Panc1 (cell line): ENCODE measurements around the gene FOXK1. TPM values are rescaled to one million over a fixed set of nuclear protein-coding genes. Genes with fewer than 3 reads are reported as not detected.

Experiments
- ATAC-seq: fragments of 200-7000 bp; cut with Tn5 transposase; 2 replicates; pipeline ENCODE4 v1.9.1; 2020; ENCODE audit warnings: mild to moderate bottlenecking, moderate library complexity
- BruUV-seq: library from RNA; stranded (reverse); fragments of 400-500 nt; replicated peaks from 2 replicates; lab custom pipeline; 2021; lab: Mats Ljungman, UMichigan
- CTCF ChIA-PET: fragments of 300-600 bp; sonication (Branson Sonifier 250); formaldehyde crosslinking; loops from one replicate; lab custom pipeline; 2022; ENCODE audit warnings: antibody characterized with exemption; lab: Charles Lee
- POLR2A ChIA-PET: fragments of 300-600 bp; sonication (Branson Sonifier 250); formaldehyde crosslinking; loops from one replicate; lab custom pipeline; 2022; ENCODE audit warnings: antibody characterized with exemption; lab: Charles Lee
- DNase-seq: peaks from one replicate; pipeline ENCODE4 v3.0.0-alpha.2; 2010; ENCODE audit warnings: low read depth, low spot score
- H3K27ac ChIP-seq: 2 replicates; pipeline ENCODE4 v1.5.1; 2011; ENCODE audit warnings: mild to moderate bottlenecking, low read length, inconsistent platforms
- H3K27me3 ChIP-seq: fragments of 200-500 bp; sonication (Bioruptor generic); 2 replicates; pipeline ENCODE4 v1.6.0; 2014; ENCODE audit warnings: low read length, inconsistent platforms; ENCODE audit not compliant: control insufficient read depth, insufficient read depth
- H3K36me3 ChIP-seq: fragments of 200-500 bp; sonication (Bioruptor generic); 2 replicates; pipeline ENCODE4 v1.5.1; 2014; ENCODE audit warnings: inconsistent platforms, mild to moderate bottlenecking, low read length, moderate library complexity; ENCODE audit not compliant: control insufficient read depth, insufficient read depth
- H3K4me1 ChIP-seq: 2 replicates; pipeline ENCODE4 v1.5.1; 2011; ENCODE audit warnings: inconsistent platforms, mild to moderate bottlenecking, low read length, moderate library complexity; ENCODE audit not compliant: control insufficient read depth, insufficient read depth
- H3K4me3 ChIP-seq, 2 experiments: 2 replicates each; pipeline ENCODE4 v1.5.1; 2011 to 2012; ENCODE audit warnings: low read depth in 2 of 2, low read length in 2 of 2, mild to moderate bottlenecking in 2 of 2, inconsistent platforms in 1 of 2, moderate library complexity in 1 of 2
- H3K9me3 ChIP-seq: fragments of 200-500 bp; sonication (Bioruptor generic); 2 replicates; pipeline ENCODE4 v1.5.1; 2014; ENCODE audit warnings: low read depth, mild to moderate bottlenecking, inconsistent platforms, low read length, moderate library complexity; ENCODE audit not compliant: control insufficient read depth, insufficient read depth
- POLR2AphosphoS5 ChIP-seq: IDR thresholded peaks from 2 replicates; pipeline ENCODE4 v1.6.1; 2012; ENCODE audit warnings: mild to moderate bottlenecking, low read depth, low read length, moderate library complexity
- SIN3A ChIP-seq: IDR thresholded peaks from 2 replicates; pipeline ENCODE4 v1.6.1; 2012; ENCODE audit warnings: low read depth, mild to moderate bottlenecking, low read length, moderate library complexity, borderline replicate concordance; ENCODE audit not compliant: insufficient read depth
- TCF7L2 ChIP-seq: IDR thresholded peaks from 2 replicates; pipeline ENCODE4 v1.6.1; 2011; ENCODE audit warnings: mild to moderate bottlenecking, low read depth, low read length, inconsistent platforms
- in situ Hi-C: cut with HindIII; loops from 2 replicates; pipeline ENCODE4 v1.10.0; 2016; ENCODE audit warnings: low sequenced_read_pairs, low pct_unique_long_range_greater_than_20kb
- intact Hi-C: fragments of 100-400 bp; cut with micrococcal nuclease; formaldehyde crosslinking; loops from one replicate; pipeline ENCODE4 v1.10.0; 2022; ENCODE audit not compliant: unreplicated experiment
- total RNA-seq: library from RNA; stranded (reverse); gene quantifications from one replicate; pipeline ENCODE4 v1.2.1, GENCODE V29; 2021; ENCODE audit not compliant: unreplicated experiment
- TF ChIP-seq, protein P1 (sequence below), 2 experiments: IDR thresholded peaks; 2 replicates each; pipeline ENCODE4 v1.6.1; 2011 to 2012; ENCODE audit warnings: low read depth in 2 of 2, control low read depth in 1 of 2, low read length in 1 of 2, mild to moderate bottlenecking in 1 of 2, moderate library complexity in 1 of 2; ENCODE audit not compliant: insufficient read depth in 1 of 2
- TF ChIP-seq, protein P2 (sequence below): fragments of 450-650 bp; IDR thresholded peaks from 2 replicates; pipeline ENCODE4 v1.5.1; 2017; ENCODE audit warnings: mild to moderate bottlenecking

The FOXK1 gene
- total RNA-seq, 1 experiment from 2014 or later = 72.7 TPM

DNA sequence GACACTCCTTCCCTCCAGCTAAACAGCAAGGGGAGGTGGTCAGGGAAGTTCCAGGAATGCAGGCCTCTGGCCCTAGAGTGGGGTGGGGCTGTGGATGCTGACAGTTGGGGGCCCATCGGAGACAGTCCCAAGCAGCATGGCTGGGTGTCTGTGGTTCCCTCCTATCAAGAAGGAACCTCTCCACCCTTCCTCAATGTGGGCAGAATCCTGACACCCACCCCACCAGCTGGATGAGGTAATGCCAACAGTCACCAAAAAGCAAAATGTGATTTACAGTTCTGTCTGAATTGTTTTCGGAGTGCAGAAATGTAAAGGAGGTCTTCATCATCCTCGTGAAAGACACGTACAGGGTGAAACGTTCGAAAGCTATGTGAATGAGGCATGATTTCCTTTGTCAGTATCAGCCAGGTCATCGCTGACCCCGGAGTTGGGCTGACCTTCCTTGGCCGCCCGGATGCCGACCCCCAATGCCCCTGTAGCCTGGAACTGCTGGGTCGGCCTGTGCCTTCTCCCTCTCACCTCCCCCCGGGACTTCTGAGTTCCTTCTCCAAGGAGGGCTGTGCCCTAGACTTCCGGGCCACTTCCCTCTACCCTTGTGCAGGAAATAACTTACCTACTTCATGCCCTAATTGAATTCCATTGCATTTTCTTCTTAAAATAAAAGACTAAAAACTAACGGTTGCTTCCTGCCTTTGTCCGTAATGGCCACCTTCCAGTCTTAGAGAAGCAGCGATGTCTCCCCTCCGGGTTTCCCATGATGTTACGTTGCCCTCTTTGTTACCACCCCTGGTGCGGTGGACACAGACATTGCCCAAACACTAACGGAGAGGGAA is 24.5 kb downstream of the FOXK1 start:
- intact Hi-C loops = no loop called here
- Histone ChIP-seq H3K4me1 (no peaks in the 10 kb centered on the region), H3K9me3 (no peaks in the 10 kb centered on the region), H3K27ac (no peak overlapping the region), H3K4me3 (no peak overlapping the region), H3K36me3 (no peaks in the 10 kb centered on the region), H3K27me3 (no peaks in the 10 kb centered on the region)
- ChIA-PET POLR2A (interaction anchor here (0.6 kb wide), 1 partner anchor 1868 kb away, joined by 4 read pairs; no protein-coding TSS in a partner anchor), CTCF (no interaction called here)
- TF ChIP-seq POLR2AphosphoS5 (no peak), SIN3A (no peak), TCF7L2 (no peak)
- TF ChIP-seq, protein P1, sequence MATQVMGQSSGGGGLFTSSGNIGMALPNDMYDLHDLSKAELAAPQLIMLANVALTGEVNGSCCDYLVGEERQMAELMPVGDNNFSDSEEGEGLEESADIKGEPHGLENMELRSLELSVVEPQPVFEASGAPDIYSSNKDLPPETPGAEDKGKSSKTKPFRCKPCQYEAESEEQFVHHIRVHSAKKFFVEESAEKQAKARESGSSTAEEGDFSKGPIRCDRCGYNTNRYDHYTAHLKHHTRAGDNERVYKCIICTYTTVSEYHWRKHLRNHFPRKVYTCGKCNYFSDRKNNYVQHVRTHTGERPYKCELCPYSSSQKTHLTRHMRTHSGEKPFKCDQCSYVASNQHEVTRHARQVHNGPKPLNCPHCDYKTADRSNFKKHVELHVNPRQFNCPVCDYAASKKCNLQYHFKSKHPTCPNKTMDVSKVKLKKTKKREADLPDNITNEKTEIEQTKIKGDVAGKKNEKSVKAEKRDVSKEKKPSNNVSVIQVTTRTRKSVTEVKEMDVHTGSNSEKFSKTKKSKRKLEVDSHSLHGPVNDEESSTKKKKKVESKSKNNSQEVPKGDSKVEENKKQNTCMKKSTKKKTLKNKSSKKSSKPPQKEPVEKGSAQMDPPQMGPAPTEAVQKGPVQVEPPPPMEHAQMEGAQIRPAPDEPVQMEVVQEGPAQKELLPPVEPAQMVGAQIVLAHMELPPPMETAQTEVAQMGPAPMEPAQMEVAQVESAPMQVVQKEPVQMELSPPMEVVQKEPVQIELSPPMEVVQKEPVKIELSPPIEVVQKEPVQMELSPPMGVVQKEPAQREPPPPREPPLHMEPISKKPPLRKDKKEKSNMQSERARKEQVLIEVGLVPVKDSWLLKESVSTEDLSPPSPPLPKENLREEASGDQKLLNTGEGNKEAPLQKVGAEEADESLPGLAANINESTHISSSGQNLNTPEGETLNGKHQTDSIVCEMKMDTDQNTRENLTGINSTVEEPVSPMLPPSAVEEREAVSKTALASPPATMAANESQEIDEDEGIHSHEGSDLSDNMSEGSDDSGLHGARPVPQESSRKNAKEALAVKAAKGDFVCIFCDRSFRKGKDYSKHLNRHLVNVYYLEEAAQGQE (IDR thresholded peaks at IDR 0.05; ENCODE audit: insufficient read depth in 1 of 2, low read depth in 2 of 2, low read length in 1 of 2) = no peak
- TF ChIP-seq, protein P2, sequence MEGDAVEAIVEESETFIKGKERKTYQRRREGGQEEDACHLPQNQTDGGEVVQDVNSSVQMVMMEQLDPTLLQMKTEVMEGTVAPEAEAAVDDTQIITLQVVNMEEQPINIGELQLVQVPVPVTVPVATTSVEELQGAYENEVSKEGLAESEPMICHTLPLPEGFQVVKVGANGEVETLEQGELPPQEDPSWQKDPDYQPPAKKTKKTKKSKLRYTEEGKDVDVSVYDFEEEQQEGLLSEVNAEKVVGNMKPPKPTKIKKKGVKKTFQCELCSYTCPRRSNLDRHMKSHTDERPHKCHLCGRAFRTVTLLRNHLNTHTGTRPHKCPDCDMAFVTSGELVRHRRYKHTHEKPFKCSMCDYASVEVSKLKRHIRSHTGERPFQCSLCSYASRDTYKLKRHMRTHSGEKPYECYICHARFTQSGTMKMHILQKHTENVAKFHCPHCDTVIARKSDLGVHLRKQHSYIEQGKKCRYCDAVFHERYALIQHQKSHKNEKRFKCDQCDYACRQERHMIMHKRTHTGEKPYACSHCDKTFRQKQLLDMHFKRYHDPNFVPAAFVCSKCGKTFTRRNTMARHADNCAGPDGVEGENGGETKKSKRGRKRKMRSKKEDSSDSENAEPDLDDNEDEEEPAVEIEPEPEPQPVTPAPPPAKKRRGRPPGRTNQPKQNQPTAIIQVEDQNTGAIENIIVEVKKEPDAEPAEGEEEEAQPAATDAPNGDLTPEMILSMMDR = no peak
- in situ Hi-C loops = no loop called here
- no TSS peak for BruUV-seq
- no peak for ATAC-seq
- no peak for DNase-seq

DNA sequence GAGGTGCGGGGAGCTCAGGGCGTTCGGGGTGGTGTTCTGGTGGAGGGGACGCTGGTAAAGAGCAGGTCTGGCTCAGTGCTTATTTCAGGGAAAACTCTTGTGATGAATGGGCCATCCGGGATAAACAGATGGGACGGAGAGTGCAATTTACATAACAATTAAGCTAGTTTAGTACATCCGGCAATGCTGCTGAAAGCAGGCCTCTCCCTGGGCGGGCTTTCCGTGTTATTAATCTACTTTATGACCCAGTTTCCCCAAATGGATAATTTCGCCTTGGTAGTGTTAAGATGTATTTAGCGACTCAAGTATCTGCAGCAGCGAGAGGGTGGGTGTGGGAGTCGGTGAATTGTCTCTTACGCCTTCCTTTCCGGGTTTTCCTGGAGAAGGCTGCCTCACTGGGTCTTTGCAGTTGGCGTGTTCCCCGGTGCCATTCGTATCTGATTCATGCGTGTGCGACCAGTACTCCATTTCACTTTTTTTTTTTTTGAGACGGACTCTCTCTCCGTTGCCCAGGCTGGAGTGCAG is 25.2 kb downstream of the FOXK1 start:
- TF ChIP-seq, protein P2 = no peak
- TF ChIP-seq POLR2AphosphoS5 (no peak), TCF7L2 (no peak), SIN3A (no peak)
- TF ChIP-seq, protein P1 (IDR thresholded peaks at IDR 0.05; ENCODE audit: insufficient read depth in 1 of 2, low read depth in 2 of 2, low read length in 1 of 2) = no peak
- ATAC-seq (no peak), DNase-seq (no peak)
- ChIA-PET POLR2A (interaction anchor here (0.6 kb wide), 1 partner anchor 1867 kb away, joined by 4 read pairs; no protein-coding TSS in a partner anchor), CTCF (no interaction called here)
- Histone ChIP-seq H3K27ac (no peak overlapping the region), H3K36me3 (no peaks in the 10 kb centered on the region), H3K4me1 (peaks cover 2% of the 10 kb centered on the region; the same call in 1 of the 2 replicates), H3K27me3 (no peaks in the 10 kb centered on the region), H3K9me3 (no peaks in the 10 kb centered on the region), H3K4me3 (no peak overlapping the region)
- intact Hi-C loops = no loop called here
- in situ Hi-C loops = no loop called here
- BruUV-seq = no TSS peak
